Umbilical cord (tissue), 2 donors: ENCODE measurements around the gene XKR8. TPM values are rescaled to one million over a fixed set of nuclear protein-coding genes. Genes with fewer than 3 reads are reported as not detected.

Experiments
- DNase-seq: peaks from one replicate; pipeline ENCODE4 v3.0.0-alpha.2; 2015; ENCODE audit warnings: low spot score
- total RNA-seq: library from RNA; depleted of rRNA; stranded (reverse); fragments of >200 nt; gene quantifications from one replicate; pipeline ENCODE4 v1.2.3, GENCODE V29; 2014; ENCODE audit warnings: low replicate concordance; ENCODE audit not compliant: insufficient read depth

Gene XKR8
- 3.9 TPM for total RNA-seq

DNA sequence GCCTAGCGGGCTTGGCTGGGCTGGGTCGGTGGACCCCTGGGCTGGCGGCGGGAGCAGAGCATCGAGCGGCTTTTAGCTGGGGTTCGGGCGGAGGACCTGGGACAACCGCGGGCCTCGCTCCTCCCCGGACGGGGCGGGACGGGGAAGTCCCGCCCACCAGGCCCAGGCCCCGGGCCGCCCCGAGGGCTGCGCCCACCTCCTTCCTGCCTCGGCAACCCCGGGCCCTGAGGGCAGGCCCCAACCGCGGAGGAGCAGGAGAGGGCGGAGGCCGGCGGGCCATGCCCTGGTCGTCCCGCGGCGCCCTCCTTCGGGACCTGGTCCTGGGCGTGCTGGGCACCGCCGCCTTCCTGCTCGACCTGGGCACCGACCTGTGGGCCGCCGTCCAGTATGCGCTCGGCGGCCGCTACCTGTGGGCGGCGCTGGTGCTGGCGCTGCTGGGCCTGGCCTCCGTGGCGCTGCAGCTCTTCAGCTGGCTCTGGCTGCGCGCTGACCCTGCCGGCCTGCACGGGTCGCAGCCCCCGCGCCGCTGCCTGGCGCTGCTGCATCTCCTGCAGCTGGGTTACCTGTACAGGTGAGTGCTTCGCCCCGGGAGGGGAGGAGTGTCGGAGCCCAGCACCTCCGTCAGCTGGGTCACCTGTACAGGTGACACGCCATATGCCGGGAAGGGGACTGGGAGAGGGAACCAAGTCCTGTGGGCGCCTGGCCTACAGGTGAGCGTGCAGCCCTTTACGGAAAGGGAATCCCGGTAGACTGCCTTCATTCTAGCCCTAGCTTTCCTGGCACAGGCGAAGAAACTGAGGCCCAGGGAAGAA is at the start of gene XKR8:
Gene XKR8 (plus strand): TSS at position 182 of the 812 bp plus-strand sequence. CDS start 97 bp downstream, at position 279.
- DNase-seq, result peak; percentile 89

DNA sequence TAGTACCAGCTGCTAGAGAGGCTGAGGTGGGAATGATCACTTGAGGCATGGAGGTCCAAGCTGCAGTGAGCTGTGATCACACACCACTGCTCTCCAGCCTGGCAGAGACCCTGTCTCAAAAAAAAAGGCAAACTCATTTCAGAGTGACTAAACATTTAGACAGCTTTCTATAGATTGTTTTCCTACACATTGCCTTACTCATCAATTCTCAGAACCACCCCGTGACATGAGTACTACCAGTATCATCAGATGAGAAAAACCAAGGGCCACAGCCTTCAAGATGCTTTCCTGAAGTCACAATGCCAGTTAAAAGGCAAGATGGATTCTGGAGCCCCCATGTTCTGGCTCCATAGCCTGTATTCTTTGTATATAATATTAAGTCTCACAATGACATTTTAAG is 47.3 kb upstream of the XKR8 start:
- no peak for DNase-seq

DNA sequence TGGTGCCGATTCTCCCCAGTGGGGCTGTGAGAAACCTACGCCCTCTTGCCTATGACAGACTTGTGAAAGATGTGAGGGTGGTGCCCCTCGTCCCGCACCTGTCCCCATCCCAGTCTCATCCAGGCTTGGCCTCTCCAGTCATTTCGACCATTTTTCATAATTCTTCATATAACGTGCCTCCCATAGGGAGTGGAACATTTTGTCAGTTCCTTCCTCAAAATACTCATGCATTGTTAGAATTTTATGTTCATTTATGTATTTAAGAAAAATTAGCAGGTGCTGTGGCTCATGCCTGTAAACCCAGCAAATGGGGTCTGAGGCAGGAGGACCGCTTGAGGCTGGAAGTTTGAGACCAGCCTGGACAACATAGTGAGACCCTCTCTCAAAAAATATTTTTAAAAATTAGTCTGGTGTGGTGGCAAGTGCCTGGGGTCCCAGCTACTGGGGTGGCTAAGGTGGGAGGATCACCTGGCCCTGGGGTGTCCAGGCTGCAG is 44.6 kb upstream of the XKR8 start:
- no peak for DNase-seq

DNA sequence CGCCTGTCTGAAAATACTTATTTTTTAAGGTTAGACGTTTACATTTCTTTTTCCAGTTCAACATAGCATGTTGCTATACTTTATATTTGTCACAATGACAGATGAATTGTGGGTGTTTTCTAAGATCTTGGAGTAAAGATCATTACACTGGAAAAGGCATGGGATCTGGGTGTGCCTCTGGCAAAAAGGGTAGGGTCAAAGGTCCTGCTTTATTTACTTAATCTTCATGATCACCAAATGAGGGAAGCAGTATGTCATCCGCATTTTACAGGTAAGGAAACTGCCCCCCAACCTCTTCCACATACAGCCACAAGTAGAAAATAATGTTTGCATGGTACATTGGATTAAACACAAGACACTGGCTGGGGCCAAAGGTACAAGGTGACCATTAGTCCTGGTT is 37.5 kb upstream of the XKR8 start:
- no peak for DNase-seq

GRCh38 chr1:27928216-27928954 is 31.4 kb upstream of the XKR8 start:
- no peak for DNase-seq

DNA sequence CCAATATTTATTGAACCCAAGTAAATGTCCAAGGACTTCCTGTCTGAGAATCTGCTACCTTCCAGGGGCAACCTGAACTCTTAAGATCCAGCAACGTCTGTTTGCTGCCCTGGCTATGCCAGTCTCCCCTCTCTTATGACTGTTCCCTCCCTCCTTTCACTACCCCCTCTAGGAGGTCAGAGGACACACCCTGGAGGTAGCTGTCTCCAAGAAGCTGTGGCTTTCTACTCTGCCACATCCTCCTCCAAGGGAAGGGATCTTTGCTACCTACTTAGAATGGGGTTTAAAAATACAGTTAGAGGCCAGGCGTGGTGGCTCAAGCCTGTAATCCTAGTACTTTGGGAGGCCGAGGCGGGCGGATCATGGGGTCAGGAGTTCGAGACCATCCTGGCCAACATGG is 28.6 kb upstream of the XKR8 start:
- DNase-seq, result no peak

GRCh38 chr1:27931759-27932158 is 28.0 kb upstream of the XKR8 start:
- no peak for DNase-seq

GRCh38 chr1:27934818-27935549 is 24.8 kb upstream of the XKR8 start, which contains the start of gene SMPDL3B:
Gene SMPDL3B, plus strand, starts transcription at chr1:27935000. Its CDS starts 184 bp downstream, at chr1:27935184.
- DNase-seq, result no peak

- no peak for DNase-seq
Measured at GRCh38 chr1:27935721-27936120, 24.1 kb upstream of the XKR8 start.

DNA sequence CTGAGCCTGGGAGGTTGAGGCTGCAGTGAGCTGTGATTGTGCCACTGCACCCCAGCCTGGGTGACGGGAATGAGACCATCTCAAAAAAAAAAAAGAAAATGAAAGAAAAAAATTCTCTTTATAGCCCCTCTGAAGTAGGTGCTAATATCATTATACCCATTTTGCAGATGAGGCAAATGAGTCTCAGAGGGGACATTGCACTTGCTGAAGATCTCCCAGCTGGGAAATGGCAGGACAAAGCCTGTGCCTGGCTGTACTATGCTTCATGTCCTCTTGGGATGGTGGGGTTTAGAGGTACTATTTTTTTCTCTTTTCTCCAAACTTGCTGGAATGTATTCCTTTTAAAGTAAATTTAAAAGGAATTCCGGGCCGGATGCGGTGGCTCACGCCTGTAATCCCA is 23.4 kb upstream of the XKR8 start:
- DNase-seq, result no peak

- DNase-seq, result no peak
Measured at GRCh38 chr1:27937524-27937836, 22.3 kb upstream of the XKR8 start.

- DNase-seq, result no peak
Measured at GRCh38 chr1:27938488-27938887, 21.3 kb upstream of the XKR8 start.

DNA sequence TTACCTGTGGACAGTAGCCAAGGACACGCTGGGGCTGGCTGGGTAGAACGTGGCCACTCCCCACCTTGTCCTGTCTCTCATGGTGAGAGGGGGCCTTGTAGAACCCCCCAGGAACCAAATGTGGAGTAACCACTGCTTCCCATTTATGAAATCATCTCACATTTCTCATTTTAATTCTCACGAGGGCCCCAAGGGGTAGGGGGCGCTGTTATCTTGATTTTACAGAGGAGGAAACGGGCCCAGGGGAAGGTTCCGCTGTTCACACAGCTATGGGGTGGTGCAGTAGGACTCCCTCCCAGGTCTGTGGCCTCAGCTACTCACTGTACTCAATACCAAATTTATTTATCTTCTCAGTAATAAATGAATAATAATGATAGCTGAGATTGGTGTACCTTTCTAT is 19.5 kb upstream of the XKR8 start:
- no peak for DNase-seq

GRCh38 chr1:27940870-27941560 is 18.8 kb upstream of the XKR8 start:
- no peak for DNase-seq

- DNase-seq, result no peak
Measured at GRCh38 chr1:27941671-27942540, 17.9 kb upstream of the XKR8 start.

GRCh38 chr1:27945020-27945419 is 14.8 kb upstream of the XKR8 start:
- no peak for DNase-seq

DNA sequence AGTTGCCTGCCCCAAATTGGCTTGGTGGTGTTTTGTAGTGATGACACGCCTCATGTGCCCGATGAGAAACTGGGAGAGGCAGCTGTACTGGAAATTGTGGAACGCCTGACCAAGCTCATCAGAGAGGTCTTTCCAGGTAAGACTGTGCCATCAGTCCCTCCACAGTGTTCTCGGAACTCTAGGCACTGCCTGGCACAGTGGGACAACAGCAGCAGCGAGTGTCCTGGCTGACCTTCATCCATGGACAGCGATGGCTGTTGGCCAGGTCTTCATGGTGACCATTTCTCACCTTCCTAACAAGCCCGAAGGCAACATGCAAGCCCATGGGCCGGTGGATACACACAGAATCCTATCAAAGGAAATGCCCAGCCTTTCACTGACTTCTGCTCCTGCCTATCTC is 10.7 kb upstream of the XKR8 start:
- no peak for DNase-seq

DNA sequence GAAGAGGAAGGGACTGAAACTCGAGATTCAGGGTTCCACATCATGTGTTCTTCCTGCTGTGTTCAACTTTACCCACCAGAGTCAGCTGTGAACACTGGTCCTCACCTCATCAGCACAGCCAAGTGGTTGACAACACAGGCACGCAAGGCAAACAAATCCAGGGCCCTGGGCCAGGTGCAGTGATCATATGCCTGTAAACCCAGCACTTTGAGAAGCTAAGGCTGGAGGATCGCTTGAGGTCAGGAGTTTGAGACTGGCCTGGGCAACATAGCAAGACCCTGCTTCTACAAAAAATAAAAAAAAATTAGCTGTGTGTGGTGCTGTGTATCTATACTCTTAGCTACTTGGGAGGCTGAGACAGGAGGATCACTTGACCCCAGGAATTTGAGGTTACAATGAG is 8.4 kb upstream of the XKR8 start:
- DNase-seq, result no peak

DNA sequence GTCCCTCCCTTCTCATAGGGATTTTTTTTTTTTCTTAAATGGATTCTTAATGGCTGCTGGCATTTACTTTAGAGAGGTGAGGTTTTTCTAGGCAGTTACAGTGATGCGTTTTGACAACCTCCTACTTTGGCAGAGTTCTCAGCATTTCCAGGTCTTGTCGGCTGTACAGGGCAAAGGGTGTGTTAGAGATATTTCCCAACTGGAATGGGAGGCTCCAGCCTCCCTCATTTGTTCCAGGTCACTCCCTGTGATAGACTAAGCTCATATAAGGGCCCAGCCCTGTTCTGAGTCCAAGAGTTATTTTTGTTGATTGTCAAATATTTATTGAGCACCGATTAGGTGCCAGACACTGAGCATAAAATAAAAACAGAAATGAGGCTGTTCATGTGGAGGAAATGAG is 7.6 kb upstream of the XKR8 start:
- no peak for DNase-seq

GRCh38 chr1:27954186-27954585 is 5.6 kb upstream of the XKR8 start:
- no peak for DNase-seq

GRCh38 chr1:27955076-27955475 is 4.7 kb upstream of the XKR8 start:
- DNase-seq, result no peak
